GM12872 (cell line): ENCODE results near the gene UPB1.

ENCODE experiments used
- TF ChIP-seq, protein P1 (sequence below): IDR thresholded peaks from 3 replicates; pipeline ENCODE4 v1.5.1; 2011; ENCODE audit warnings: low read depth, mild to moderate bottlenecking, low read length, moderate library complexity; ENCODE audit not compliant: insufficient read depth

Gene UPB1

DNA sequence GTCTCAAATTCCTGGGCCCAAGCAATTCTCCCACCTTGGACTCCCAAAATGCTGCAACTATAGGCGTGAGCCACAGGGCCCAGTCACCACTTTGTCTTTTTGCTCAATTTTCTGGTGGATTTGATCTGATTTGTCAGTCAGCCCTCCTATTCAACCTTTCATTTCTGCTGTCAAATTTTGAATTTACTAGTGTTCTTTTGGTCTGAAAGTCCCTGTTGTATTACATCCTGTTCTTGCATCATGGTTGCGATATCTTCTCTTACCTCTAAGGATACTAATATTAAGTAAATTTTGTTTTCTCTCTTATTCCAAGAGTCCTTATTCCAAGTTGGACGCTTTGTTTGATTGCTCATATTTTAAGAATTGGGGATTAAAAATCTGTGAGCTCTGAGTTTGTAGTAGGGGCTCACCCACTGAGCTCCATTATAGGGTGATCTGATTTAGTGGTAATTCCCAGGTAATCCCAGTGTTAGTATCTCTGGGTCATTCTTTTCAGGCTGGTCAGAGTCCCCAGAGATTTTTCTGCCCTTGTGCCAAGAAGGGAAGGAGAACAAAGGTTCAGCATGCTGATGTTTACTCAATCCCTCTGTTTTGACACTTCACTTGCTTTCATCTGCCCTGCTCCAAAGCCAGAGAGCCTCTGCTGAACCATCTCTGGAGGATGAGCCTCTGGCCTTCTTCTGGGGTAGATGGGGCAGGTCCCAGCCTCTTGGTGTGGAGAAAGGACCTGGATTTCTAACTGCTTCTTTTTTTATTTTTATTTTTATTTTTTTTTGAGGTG is 10.0 kb downstream of the UPB1 start:
- TF ChIP-seq, protein P1, sequence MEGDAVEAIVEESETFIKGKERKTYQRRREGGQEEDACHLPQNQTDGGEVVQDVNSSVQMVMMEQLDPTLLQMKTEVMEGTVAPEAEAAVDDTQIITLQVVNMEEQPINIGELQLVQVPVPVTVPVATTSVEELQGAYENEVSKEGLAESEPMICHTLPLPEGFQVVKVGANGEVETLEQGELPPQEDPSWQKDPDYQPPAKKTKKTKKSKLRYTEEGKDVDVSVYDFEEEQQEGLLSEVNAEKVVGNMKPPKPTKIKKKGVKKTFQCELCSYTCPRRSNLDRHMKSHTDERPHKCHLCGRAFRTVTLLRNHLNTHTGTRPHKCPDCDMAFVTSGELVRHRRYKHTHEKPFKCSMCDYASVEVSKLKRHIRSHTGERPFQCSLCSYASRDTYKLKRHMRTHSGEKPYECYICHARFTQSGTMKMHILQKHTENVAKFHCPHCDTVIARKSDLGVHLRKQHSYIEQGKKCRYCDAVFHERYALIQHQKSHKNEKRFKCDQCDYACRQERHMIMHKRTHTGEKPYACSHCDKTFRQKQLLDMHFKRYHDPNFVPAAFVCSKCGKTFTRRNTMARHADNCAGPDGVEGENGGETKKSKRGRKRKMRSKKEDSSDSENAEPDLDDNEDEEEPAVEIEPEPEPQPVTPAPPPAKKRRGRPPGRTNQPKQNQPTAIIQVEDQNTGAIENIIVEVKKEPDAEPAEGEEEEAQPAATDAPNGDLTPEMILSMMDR: no peak

DNA sequence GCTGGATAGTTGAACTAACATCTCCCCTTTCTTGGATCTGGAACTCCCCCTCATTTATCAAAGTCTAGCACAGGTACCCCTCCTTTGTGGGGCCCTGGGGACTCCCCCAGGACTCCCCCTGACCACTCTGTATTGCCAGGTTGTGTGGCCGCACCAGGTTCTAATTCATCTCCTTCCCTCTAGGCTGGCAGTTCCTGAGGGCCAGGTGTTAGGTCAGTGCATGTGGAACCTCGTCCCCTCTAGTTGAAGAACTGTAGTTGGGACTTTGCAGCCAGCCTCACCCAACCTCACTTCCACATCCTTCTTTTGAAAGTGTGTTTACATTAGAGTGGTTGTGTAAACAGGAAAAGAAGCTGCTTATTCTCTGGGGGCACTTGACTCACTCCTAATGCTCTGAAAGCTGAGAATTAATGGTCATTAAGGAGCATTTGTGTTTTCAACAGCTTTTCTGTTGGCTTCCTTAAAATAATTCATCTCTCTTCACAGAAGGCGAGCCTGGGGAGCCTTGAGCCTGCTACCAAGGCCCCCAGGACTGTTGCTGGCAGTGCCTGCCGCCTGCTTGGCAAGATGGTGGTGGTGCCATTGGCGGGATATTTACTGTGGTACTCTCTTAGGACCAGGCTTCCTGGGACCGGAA is 11.8 kb downstream of the UPB1 start:
- TF ChIP-seq, protein P1: no peak

DNA sequence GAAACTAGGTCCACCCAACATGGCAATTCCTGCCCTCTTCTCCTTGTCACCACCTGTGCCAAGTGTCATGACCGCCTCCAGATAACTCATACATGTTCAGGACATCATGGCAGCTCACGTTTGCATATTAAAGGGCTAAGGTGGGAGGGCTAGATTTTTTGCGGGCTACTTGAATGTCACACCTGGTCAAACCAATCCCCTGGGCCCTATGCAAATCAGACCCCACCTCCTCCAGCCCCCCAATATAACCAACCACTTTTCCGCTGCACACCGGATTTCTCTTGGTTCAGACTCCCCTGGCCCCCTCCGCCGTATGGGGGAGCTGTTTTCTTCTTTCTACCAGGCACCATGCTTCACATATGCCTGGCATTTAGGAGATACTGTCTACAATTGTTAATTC is 12.6 kb downstream of the UPB1 start:
- TF ChIP-seq, protein P1: no peak

DNA sequence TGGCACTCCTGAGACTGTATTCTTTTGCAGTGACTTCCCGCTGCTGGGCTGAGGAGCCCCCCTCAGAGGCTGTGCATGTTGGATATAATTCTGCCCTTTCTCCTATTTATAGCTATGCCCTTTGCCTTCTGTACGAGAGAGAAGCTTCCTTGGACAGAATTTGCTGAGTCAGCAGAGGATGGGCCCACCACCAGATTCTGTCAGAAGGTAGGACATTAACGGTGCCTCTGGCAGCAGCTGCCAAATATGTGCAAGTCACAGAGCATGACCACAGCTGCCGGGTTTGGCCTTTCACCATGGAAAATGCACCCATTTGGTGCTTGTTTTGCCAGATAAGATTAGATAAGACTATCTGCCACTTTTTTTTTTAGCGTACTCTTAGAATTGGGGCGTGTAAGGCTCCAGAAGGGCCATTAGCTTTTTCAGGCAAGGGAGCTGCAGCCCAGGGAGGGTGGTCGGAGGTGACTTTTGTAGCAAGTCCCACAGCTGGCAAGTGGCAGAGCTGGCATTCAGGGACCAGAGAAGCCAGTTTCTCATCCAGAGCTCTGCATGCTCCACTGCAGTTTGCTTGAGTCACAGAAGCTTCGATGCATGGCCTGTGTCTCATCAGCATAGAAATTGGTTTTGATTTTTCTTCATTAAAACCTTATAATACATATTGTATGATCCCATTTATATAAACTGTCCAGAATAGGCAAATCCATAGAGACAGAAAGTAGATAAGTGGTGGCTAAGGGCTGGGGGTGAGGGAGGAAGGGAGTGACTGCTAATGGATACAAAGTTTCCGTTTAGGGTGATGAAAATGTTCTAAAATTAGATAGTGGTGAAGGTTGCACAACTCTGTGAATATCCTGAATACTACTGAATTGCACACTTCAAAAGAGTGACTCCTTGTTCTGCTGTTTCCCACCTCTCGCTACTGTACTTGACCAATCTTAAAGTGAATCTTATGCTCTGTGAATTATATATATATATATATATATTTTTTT is 15.8 kb downstream of the UPB1 start:
- TF ChIP-seq, protein P1: no peak

DNA sequence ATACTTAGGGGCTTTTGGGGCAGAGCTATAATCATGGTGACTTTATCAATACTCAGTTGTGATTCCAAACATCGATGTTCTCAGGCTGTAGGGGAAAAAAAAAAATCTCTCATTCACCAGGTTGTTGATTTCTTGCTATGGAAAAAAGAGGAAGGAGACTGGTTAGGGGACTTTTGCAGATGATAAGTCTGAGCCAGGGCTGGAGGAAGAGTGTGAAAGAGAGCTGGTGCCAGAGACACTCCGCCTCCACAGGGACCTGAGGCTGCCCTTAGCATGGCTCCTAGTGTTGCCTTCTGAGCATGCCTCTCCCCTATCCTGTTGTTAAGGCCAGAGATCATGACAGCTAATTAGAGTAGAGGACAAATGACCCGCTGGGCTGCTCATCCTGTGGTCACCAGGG is 16.9 kb downstream of the UPB1 start:
- TF ChIP-seq, protein P1: no peak

DNA sequence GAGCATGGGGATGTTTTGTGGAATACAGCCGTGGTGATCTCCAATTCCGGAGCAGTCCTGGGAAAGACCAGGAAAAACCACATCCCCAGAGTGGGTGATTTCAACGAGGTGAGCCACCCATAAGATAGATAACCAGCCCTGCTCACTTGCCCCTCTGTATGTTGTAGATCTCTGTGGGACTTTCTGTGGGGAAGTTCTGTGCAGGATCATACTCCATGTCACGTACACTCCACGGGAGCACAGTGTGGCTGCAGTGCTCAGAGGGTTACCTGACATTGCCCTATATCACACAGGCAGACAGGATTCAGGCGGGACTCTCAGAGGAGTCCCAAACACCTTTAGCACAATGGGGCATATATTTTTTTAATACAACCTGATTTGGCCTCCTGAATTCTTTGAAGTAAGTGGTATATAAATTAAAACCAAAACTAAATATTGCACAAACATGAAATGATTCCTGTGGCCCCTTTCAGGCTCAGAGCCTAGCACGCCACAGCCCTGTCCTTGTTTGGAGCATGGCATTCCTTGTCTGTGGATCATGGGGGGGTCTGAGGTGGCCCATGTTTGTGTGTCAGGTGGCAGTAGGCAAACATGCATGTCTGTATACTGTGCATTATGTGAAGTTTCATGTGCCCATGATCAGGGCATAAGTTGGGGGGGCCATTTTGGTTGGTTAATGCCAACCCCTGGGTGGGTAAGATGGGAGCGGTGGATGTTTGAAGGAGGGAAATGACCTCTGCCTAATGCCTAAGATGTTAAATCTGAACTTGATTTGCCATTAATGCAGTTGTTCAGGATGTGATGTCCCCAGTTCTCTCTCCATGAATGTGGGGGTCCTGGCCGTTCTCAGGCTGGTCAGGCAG is 18.5 kb downstream of the UPB1 start:
- TF ChIP-seq, protein P1: no peak
